22Rv1 (cell line): ENCODE data around the gene TMEM53.

ENCODE experiments used
- CTCF ChIP-seq: fragments of 450-650 bp; IDR thresholded peaks from 2 replicates; pipeline ENCODE4 v1.5.1; 2017; ENCODE audit warnings: mild to moderate bottlenecking
- ZFX ChIP-seq: fragments of 450-650 bp; IDR thresholded peaks from 2 replicates; pipeline ENCODE4 v1.6.1; 2017; ENCODE audit warnings: antibody characterized with exemption, borderline replicate concordance

- TF ChIP-seq CTCF (no peak), ZFX (no peak)
Measured at GRCh38 chr1:44660176-44660575, 14.1 kb downstream of the TMEM53 start.
